ENCODE data around the gene HNF1B. TPM values are rescaled to one million over a fixed set of nuclear protein-coding genes. Genes with fewer than 3 reads are reported as not detected.
A peak's percentile ranks its signal among the peaks of the same experiment; 100 is the strongest.

The HNF1B gene
- total and polyA plus RNA-seq, 12 donors: not detected

DNA sequence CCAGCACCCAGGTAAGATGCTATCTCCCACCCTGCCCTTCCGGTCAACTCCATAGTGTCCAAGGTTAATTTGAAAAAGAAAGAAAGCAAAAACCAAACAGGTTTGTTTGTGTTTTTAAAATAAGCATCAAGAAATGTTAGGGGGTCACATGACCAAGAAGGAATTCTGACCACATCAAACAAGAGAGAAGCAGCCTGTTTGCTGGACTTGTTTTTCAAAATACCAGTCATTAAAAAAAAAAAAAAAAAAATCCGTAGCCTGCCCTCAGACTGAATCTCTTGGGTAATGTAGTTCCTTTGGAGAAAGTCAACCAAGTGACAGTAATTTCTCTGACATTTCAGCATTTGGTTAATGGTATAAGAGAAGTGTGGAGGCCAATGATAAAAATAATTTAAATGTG is 38.4 kb downstream of the HNF1B start:
- Histone ChIP-seq H3K36me3 (no peaks in the 10 kb centered on the region), H3K27ac (no peak overlapping the region), H3K9me3 (no peaks in the 10 kb centered on the region), H3K4me3 (no peak overlapping the region), H3K4me1 (no peaks in the 10 kb centered on the region), H3K27me3 (peaks cover 0 to 44% (median 17%) of the 10 kb centered on the region in 7 donors)
- intact Hi-C loops (cut with DNase I): loop anchor here in 2 of 10 donors (10.0 kb wide), 3 partner anchors 48 to 138 kb away; no protein-coding TSS in a partner anchor
- TF ChIP-seq, protein P1, sequence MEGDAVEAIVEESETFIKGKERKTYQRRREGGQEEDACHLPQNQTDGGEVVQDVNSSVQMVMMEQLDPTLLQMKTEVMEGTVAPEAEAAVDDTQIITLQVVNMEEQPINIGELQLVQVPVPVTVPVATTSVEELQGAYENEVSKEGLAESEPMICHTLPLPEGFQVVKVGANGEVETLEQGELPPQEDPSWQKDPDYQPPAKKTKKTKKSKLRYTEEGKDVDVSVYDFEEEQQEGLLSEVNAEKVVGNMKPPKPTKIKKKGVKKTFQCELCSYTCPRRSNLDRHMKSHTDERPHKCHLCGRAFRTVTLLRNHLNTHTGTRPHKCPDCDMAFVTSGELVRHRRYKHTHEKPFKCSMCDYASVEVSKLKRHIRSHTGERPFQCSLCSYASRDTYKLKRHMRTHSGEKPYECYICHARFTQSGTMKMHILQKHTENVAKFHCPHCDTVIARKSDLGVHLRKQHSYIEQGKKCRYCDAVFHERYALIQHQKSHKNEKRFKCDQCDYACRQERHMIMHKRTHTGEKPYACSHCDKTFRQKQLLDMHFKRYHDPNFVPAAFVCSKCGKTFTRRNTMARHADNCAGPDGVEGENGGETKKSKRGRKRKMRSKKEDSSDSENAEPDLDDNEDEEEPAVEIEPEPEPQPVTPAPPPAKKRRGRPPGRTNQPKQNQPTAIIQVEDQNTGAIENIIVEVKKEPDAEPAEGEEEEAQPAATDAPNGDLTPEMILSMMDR (IDR thresholded peaks at IDR 0.05): no peak
- WGBS, 2 donors: 69 to 76% methylated on average over 2 of the region's 2 CpGs
- ATAC-seq: no peak
- no peak for DNase-seq

DNA sequence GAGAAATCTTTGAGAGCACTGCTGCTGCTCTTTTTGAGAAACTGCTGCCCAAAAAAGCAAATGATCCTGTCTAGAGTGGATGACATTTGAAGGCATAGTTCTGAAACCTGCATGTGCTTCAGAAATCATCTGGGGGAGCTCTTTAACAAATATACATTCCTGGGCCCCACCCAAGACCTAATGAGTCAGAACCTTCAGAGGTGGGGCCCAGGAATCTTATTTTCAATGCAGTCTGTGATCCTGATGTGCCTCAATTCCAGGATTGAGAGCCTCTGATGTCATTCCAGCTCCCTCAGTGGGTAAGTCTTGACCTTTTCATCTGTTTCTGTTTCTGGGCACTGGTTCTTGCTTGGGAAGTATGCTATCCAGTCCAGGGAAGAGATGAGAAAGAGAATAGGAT is 42.3 kb downstream of the HNF1B start:
- DNase-seq (no peak), ATAC-seq (no peak)
- TF ChIP-seq, protein P1 (IDR thresholded peaks at IDR 0.05): no peak
- no peaks in the 10 kb centered on the region for H3K9me3 ChIP-seq
- no peaks in the 10 kb centered on the region for H3K36me3 ChIP-seq
- H3K4me3 ChIP-seq: no peak overlapping the region
- H3K27ac ChIP-seq: no peak overlapping the region
- peaks cover 0 to 22% (median 20%) of the 10 kb centered on the region in 7 donors for H3K27me3 ChIP-seq
- no peaks in the 10 kb centered on the region for H3K4me1 ChIP-seq
- intact Hi-C loops (cut with DNase I): loop anchor here in 3 of 10 donors (5.0 to 10.0 kb wide), 4 partner anchors 52 to 142 kb away; no protein-coding TSS in a partner anchor

DNA sequence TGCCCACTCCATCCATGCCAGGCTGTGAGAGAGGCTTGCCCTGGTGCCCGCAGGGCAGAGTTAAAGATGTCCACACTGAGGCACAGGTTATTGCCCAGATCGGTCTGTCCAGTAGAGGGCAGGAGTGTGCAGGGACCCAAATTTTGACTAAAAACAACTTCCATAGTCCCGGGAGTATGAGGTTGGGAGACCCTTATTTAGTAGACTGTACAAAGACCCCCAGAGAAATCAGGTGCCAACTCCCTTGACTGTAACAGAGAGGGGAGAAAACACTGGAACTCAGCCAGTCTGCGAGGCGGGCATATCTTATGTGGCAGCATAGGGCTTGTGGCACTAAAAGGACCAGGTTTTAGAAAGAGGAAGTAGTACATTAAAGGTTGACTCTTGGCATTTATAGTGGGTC is 43.4 kb downstream of the HNF1B start:
- no peaks in the 10 kb centered on the region for H3K4me1 ChIP-seq
- no peaks in the 10 kb centered on the region for H3K36me3 ChIP-seq
- no peak overlapping the region for H3K27ac ChIP-seq
- TF ChIP-seq, protein P1 (IDR thresholded peaks at IDR 0.05): peak; percentile 31 to 67 (median 56)
- intact Hi-C loops (cut with DNase I): loop anchor here in 5 of 10 donors (2.0 to 10.0 kb wide), 6 partner anchors 43 to 143 kb away; partner anchors contain the start of gene HNF1B (in 1 of the 5)
- H3K9me3 ChIP-seq: no peaks in the 10 kb centered on the region
- peak in 1 of 2 donors; percentile 16 for DNase-seq
- 47 to 50% methylated on average over 5 of the region's 5 CpGs for WGBS, 2 donors
- no peak overlapping the region for H3K4me3 ChIP-seq
- peaks cover 0 to 29% (median 13%) of the 10 kb centered on the region in 7 donors for H3K27me3 ChIP-seq
- ATAC-seq: peak in 6 of 8 donors; percentile 20 to 70 (median 51)

DNA sequence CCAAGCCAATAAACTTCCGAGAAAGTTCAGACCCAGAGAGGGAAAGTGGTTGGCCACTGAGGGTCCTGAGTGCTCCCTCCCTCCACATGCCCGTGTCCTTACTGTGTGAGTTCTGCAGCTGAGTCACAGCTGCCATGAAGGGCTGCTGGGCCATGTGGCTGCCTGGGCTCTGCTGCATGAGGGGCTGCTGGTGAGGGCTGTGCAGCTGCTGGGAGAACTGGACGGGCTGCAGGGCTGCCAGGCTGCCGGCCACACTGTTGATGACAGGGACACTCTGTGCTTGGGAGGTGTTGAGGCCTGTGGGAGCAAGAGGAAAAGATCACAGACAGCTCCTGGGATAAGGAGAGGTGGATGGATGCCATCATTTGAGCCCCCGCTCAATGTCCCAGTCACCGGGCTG is 44.0 kb downstream of the HNF1B start:
- Histone ChIP-seq H3K36me3 (no peaks in the 10 kb centered on the region), H3K9me3 (no peaks in the 10 kb centered on the region)

More for the DNA sequence above, 44.0 kb downstream of the HNF1B start:
- Histone ChIP-seq H3K4me1 (no peaks in the 10 kb centered on the region), H3K4me3 (no peak overlapping the region), H3K27ac (no peak overlapping the region), H3K27me3 (peaks cover 0 to 24% (median 9%) of the 10 kb centered on the region in 7 donors)
- DNase-seq (peak in 1 of 2 donors; percentile 26), ATAC-seq (peak in 6 of 8 donors; percentile 39 to 96 (median 73))
- 33 to 48% methylated on average over 6 of the region's 6 CpGs for WGBS, 2 donors
- intact Hi-C loops (cut with DNase I): loop anchor here in 5 of 10 donors (2.0 to 10.0 kb wide), 6 partner anchors 44 to 144 kb away; partner anchors contain the start of gene HNF1B (in 1 of the 5)
- TF ChIP-seq, protein P1 (IDR thresholded peaks at IDR 0.05): no peak
